Peyer's patch (tissue), 4 donors: ENCODE measurements around the gene ADK.
"Not testable (repeated sequence)": the region's sequence is repeated elsewhere in the genome, so short reads cannot be mapped to it uniquely, and the experiment has no call there.

ENCODE experiments used
- POLR2A ChIP-seq, 2 donors: fragments of 450-650 bp; IDR thresholded peaks; one replicate each; pipeline ENCODE4 v1.5.1; 2017; ENCODE audit warnings: antibody characterized with exemption in 2 of 2, mild to moderate bottlenecking in 2 of 2, moderate library complexity in 2 of 2
- TF ChIP-seq, protein P1 (sequence below), 6 experiments: fragments of 450-650 bp in 4 of 6; fragments of 200-600 bp in 2 of 6; sonication (generic) in 1 of 6; IDR thresholded peaks; one replicate each; pipeline ENCODE4 v1.5.1; 2017 to 2019; ENCODE audit warnings: antibody characterized with exemption in 6 of 6, mild to moderate bottlenecking in 3 of 6, moderate library complexity in 1 of 6

DNA sequence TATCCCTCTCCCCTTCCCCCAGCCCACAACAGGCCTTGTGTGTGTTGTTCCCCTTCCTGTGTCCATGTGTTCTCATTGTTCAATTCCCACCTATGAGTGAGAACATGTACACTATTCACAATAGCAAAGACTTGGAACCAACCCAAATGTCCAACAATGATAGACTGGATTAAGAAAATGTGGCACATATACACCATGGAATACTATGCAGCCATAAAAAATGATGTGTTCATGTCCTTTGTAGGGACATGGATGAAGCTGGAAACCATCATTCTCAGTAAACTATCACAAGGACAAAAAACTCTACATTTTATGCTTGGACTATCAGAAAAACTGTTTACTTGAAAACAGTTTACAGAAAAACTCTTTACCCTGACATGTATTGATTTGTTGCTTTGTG lies 347.6 kb downstream of the ADK start:
- TF ChIP-seq, protein P1, sequence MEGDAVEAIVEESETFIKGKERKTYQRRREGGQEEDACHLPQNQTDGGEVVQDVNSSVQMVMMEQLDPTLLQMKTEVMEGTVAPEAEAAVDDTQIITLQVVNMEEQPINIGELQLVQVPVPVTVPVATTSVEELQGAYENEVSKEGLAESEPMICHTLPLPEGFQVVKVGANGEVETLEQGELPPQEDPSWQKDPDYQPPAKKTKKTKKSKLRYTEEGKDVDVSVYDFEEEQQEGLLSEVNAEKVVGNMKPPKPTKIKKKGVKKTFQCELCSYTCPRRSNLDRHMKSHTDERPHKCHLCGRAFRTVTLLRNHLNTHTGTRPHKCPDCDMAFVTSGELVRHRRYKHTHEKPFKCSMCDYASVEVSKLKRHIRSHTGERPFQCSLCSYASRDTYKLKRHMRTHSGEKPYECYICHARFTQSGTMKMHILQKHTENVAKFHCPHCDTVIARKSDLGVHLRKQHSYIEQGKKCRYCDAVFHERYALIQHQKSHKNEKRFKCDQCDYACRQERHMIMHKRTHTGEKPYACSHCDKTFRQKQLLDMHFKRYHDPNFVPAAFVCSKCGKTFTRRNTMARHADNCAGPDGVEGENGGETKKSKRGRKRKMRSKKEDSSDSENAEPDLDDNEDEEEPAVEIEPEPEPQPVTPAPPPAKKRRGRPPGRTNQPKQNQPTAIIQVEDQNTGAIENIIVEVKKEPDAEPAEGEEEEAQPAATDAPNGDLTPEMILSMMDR (IDR thresholded peaks at IDR 0.05), result not testable (repeated sequence)
- not testable (repeated sequence) for TF ChIP-seq POLR2A (IDR thresholded peaks at IDR 0.05)
